Measurements from ENCODE around the gene ZNF768. TPM values are rescaled to one million over a fixed set of nuclear protein-coding genes. Genes with fewer than 3 reads are reported as not detected.
A peak's percentile ranks its signal among the peaks of the same experiment; 100 is the strongest.

ZNF768 gene
- total RNA-seq, 1 donor from 2014 or later = 15.5 TPM

DNA sequence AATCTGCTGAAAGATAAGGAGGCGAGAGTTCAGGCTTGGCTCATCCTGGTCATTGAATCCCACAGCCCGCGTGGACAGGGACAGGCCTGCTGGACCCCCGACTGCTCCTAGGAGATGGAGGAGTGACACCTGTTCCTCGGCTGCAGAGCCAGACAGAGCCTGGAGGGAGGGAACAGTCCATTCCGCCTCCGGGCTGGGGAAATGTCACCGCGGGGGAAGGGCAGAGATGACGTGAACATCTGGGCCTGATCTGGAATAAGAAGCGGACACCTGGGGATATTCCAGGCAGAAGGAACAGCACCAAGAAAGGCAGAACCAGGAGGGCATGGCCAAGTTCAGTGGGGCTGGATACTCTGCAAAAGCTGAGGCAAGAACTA, 6.8 kb upstream of the ZNF768 start:
- Mint-ChIP-seq H3K27me3 (ENCODE audit: insufficient read depth, low read depth) (peaks cover 2% of the 10 kb centered on the region), H3K27ac (peak overlapping the region; percentile 75), H3K4me3 (peak overlapping the region; percentile 68), H3K4me1 (peaks cover 29% of the 10 kb centered on the region), H3K36me3 (peaks cover 9% of the 10 kb centered on the region), H3K9me3 (no peaks in the 10 kb centered on the region)
- no peaks in the 10 kb centered on the region for H3K9me3 ChIP-seq (ENCODE audit: low read depth)
- H4K20me1 ChIP-seq (ENCODE audit: low read depth) = no peaks in the 10 kb centered on the region
- no peak for DNase-seq (ENCODE audit: low spot score)
- no peaks in the 10 kb centered on the region for H3K27me3 ChIP-seq
- no peak overlapping the region for H3K9ac ChIP-seq
- H3K4me2 ChIP-seq = peak overlapping the region; percentile 82
- peaks cover 40% of the 10 kb centered on the region for H3K79me2 ChIP-seq (ENCODE audit: low read depth)
- no peaks in the 10 kb centered on the region for H3K36me3 ChIP-seq
- H3K4me3 ChIP-seq = no peak overlapping the region
- H2AFZ ChIP-seq (replicated peaks) = no peak overlapping the region
- no peak overlapping the region for H3K27ac ChIP-seq
- TF ChIP-seq EZH2 (IDR thresholded peaks at IDR 0.05) = no peak
- peaks cover 8% of the 10 kb centered on the region for H3K4me1 ChIP-seq
- H3F3A ChIP-seq (ENCODE audit: low read depth) = peaks cover 12% of the 10 kb centered on the region

DNA sequence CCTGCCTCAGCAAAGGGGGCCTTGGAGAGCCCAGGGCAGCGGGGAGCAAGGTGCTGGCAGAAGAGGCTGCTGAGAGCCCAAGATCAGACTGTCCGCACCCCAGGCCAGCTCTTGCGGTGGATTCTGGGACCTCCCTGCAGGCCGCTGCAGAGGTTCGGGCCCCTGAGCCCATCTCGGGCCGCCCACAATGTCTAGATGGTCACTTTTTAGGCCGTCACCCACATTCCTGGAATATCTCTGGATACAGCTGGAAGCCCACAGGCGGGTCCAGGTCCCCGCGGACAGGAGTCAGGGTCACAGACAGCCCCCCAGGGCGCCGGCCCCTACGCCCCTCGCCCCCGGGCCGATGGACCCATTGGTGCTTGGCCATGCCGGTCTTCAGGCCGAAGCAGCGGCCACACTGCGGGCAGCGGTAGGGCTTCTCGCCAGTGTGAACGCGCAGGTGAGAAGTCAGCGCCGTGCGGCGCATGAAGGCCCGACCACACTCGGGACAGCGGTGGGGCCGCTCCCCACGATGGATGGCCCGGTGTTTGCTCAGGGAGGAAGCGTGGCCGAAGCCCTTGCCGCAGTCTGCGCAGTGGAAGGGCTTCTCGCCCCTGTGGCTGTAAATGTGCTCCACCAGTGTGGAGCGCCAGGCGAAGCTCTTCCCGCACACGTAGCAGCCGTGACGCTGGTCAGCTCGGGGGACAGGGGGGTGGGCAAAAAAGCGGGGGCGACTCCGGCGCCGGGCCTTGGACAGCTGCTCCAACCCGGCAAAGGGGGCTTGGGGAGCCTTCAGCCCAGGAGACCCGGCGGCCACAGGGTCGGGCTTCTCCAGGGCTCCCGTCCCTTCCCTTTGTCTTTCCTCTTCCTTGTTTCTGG, 6.1 kb upstream of the ZNF768 start:
- H3K9ac ChIP-seq = no peak overlapping the region
- peaks cover 34% of the 10 kb centered on the region for H3K4me1 Mint-ChIP-seq
- H3F3A ChIP-seq (ENCODE audit: low read depth) = peaks cover 19% of the 10 kb centered on the region
- no peak overlapping the region for H3K27ac ChIP-seq
- H3K4me1 ChIP-seq = peaks cover 13% of the 10 kb centered on the region
- no peaks in the 10 kb centered on the region for H4K20me1 ChIP-seq (ENCODE audit: low read depth)
- H3K27ac Mint-ChIP-seq = no peak overlapping the region
- H3K9me3 ChIP-seq (ENCODE audit: low read depth) = no peaks in the 10 kb centered on the region
- no peak for DNase-seq (ENCODE audit: low spot score)
- no peaks in the 10 kb centered on the region for H3K36me3 ChIP-seq
- peaks cover 6% of the 10 kb centered on the region for H3K36me3 Mint-ChIP-seq
- H3K9me3 Mint-ChIP-seq = no peaks in the 10 kb centered on the region
- TF ChIP-seq, protein P1, sequence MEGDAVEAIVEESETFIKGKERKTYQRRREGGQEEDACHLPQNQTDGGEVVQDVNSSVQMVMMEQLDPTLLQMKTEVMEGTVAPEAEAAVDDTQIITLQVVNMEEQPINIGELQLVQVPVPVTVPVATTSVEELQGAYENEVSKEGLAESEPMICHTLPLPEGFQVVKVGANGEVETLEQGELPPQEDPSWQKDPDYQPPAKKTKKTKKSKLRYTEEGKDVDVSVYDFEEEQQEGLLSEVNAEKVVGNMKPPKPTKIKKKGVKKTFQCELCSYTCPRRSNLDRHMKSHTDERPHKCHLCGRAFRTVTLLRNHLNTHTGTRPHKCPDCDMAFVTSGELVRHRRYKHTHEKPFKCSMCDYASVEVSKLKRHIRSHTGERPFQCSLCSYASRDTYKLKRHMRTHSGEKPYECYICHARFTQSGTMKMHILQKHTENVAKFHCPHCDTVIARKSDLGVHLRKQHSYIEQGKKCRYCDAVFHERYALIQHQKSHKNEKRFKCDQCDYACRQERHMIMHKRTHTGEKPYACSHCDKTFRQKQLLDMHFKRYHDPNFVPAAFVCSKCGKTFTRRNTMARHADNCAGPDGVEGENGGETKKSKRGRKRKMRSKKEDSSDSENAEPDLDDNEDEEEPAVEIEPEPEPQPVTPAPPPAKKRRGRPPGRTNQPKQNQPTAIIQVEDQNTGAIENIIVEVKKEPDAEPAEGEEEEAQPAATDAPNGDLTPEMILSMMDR (IDR thresholded peaks at IDR 0.05) = no peak
- no peak for TF ChIP-seq EZH2phosphoT487 (IDR thresholded peaks at IDR 0.05)
- TF ChIP-seq EZH2 (IDR thresholded peaks at IDR 0.05) = no peak
- H3K4me3 ChIP-seq = no peak overlapping the region
- H3K27me3 Mint-ChIP-seq (ENCODE audit: insufficient read depth, low read depth) = peaks cover 6% of the 10 kb centered on the region
- H3K4me2 ChIP-seq = no peak overlapping the region
- H3K27me3 ChIP-seq = no peaks in the 10 kb centered on the region
- H2AFZ ChIP-seq (replicated peaks) = no peak overlapping the region
- peaks cover 41% of the 10 kb centered on the region for H3K79me2 ChIP-seq (ENCODE audit: low read depth)
- H3K4me3 Mint-ChIP-seq = peak overlapping the region; percentile 68

DNA sequence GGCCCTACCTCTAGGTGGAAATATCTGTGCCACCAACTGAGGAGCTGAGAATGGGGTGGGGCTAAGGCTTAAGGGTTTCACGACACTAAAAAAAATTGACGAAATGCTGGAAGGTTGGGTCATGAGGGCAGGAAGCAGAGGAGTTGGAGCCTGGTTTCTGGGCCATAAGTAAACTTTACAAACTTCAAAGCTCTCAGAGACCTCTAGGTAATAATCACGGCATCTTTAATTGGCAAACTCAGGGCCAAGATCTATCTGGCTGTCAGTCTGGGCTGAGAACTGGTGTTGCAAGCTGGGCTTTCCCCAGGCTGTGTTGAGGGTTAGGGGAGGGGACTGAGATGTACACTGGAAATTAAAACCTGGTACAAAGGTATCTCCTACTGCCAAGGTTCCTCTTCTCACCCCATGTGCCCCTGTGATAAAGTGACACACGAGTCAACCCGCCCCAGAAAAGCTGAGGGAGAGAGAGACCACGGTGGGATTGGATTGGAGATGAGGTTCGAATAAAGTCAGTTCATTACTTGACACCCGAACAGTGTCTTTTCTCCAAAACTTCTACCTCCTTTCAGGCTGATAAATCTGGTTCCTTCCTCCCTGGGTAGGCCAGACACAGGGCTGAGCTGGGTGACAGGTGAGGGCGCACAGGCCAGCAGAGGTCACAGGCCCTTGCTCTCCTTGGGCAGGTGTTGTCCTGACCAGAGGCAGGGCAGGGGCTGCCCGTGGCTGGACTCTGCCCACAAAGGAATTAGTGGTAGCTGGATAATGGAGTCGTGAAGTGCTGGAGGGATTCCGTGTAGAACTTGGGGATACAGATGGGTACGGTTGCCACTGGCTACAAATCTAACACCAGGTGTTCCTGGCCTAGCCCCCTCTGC, 4.0 kb upstream of the ZNF768 start:
- no peak overlapping the region for H2AFZ ChIP-seq (replicated peaks)
- H3K4me1 ChIP-seq = peaks cover 9% of the 10 kb centered on the region
- Mint-ChIP-seq H3K36me3 (no peaks in the 10 kb centered on the region), H3K4me3 (no peak overlapping the region), H3K27ac (no peak overlapping the region), H3K9me3 (no peaks in the 10 kb centered on the region), H3K4me1 (peaks cover 26% of the 10 kb centered on the region), H3K27me3 (ENCODE audit: insufficient read depth, low read depth) (peaks cover 10% of the 10 kb centered on the region)
- no peaks in the 10 kb centered on the region for H3K36me3 ChIP-seq
- no peaks in the 10 kb centered on the region for H3K9me3 ChIP-seq (ENCODE audit: low read depth)
- peaks cover 2% of the 10 kb centered on the region for H4K20me1 ChIP-seq (ENCODE audit: low read depth)
- H3K9ac ChIP-seq = no peak overlapping the region
- H3K79me2 ChIP-seq (ENCODE audit: low read depth) = peaks cover 26% of the 10 kb centered on the region
- no peak for TF ChIP-seq EZH2 (IDR thresholded peaks at IDR 0.05)
- TF ChIP-seq, protein P1 (IDR thresholded peaks at IDR 0.05) = no peak
- no peak for TF ChIP-seq EZH2phosphoT487 (IDR thresholded peaks at IDR 0.05)
- no peak overlapping the region for H3K4me2 ChIP-seq
- H3K27me3 ChIP-seq = no peaks in the 10 kb centered on the region
- DNase-seq (ENCODE audit: low spot score) = no peak
- H3F3A ChIP-seq (ENCODE audit: low read depth) = peaks cover 29% of the 10 kb centered on the region
- no peak overlapping the region for H3K4me3 ChIP-seq
- H3K27ac ChIP-seq = no peak overlapping the region

Data from neural progenitor cell (in vitro differentiated cells).